Nephron progenitor cell (in vitro differentiated cells): Measurements from ENCODE around the gene RFXANK.

Source experiments
- DNase-seq: peaks from one replicate; pipeline ENCODE4 v3.0.0; 2021
- H3K27ac Mint-ChIP-seq: 2 replicates; pipeline ENCODE4 v1.8.0; 2021; ENCODE audit warnings: mild to moderate bottlenecking, moderate library complexity, mixed read lengths
- H3K27me3 Mint-ChIP-seq: 2 replicates; pipeline ENCODE4 v1.8.0; 2021; ENCODE audit warnings: mild to moderate bottlenecking, low read depth, mixed read lengths; ENCODE audit not compliant: poor library complexity
- H3K36me3 Mint-ChIP-seq: 2 replicates; pipeline ENCODE4 v1.8.0; 2021; ENCODE audit warnings: low read depth, mixed read lengths
- H3K4me1 Mint-ChIP-seq: 2 replicates; pipeline ENCODE4 v1.8.0; 2021; ENCODE audit warnings: mixed read lengths
- H3K4me3 Mint-ChIP-seq: 2 replicates; pipeline ENCODE4 v1.8.0; 2021; ENCODE audit warnings: mild to moderate bottlenecking, moderate library complexity, mixed read lengths
- H3K9me3 Mint-ChIP-seq: 2 replicates; pipeline ENCODE4 v1.8.0; 2021; ENCODE audit warnings: mild to moderate bottlenecking, moderate library complexity, mixed read lengths
- TF ChIP-seq, protein P1 (sequence below): fragments of 200-600 bp; sonication (generic); IDR thresholded peaks from 2 replicates; pipeline ENCODE4 v1.5.0; 2021; ENCODE audit warnings: antibody characterized with exemption

The RFXANK gene

DNA sequence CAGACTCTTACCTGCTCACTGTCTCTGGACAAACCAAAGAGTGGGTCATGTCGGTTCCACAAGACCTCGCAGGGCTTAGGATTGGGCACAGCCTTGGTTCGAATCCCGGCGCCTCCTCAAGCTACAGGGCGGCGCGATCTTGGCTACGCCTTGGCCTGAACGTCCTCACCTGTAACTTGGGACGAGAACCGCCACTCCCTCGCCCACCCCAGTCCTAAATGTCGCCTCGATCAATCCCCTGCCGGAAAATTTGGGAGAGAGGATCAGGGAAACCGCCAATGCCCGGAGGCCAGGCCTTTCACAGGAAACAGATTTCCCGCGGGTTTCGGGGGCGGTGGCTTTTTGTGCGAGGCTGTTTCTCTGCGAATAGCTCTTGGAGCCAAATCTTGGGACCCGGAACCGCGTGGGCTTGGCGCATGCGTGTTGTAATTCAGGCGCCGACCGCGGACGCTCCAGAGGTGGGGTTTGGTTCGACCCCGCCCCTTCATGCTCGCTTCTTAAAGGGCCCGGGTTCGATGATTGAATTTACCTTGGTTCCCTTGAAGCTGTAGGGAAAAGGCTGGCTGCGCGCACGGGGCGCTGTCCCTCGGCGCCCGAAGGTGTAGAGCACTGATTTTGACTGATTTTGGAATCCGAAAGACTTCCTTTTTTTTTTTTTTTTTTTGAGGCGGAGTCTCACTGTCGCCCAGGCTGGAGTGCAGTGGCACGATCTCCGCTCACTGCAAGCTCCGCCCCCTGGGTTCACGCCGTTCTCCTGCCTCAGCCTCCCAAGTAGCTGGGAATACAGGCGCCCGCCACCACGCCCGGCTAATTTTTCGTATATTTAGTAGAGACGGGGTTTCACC is 11.2 kb downstream of the RFXANK start, which contains the start of gene NR2C2AP:
TSS of gene NR2C2AP (minus strand) at position 403 of the 845 bp plus-strand sequence. CDS start at position 49, 354 bp downstream.
- Mint-ChIP-seq H3K27me3 (peaks cover 48% of the 10 kb centered on the region), H3K4me1 (peaks cover 14% of the 10 kb centered on the region), H3K4me3 (peak within 1 kb of the TSS; percentile 88), H3K9me3 (peaks cover 3% of the 10 kb centered on the region), H3K36me3 (peaks cover 28% of the 10 kb centered on the region), H3K27ac (no peak within 1 kb of the TSS)
- TF ChIP-seq, protein P1, sequence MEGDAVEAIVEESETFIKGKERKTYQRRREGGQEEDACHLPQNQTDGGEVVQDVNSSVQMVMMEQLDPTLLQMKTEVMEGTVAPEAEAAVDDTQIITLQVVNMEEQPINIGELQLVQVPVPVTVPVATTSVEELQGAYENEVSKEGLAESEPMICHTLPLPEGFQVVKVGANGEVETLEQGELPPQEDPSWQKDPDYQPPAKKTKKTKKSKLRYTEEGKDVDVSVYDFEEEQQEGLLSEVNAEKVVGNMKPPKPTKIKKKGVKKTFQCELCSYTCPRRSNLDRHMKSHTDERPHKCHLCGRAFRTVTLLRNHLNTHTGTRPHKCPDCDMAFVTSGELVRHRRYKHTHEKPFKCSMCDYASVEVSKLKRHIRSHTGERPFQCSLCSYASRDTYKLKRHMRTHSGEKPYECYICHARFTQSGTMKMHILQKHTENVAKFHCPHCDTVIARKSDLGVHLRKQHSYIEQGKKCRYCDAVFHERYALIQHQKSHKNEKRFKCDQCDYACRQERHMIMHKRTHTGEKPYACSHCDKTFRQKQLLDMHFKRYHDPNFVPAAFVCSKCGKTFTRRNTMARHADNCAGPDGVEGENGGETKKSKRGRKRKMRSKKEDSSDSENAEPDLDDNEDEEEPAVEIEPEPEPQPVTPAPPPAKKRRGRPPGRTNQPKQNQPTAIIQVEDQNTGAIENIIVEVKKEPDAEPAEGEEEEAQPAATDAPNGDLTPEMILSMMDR = no peak
- DNase-seq = peak; percentile 85

DNA sequence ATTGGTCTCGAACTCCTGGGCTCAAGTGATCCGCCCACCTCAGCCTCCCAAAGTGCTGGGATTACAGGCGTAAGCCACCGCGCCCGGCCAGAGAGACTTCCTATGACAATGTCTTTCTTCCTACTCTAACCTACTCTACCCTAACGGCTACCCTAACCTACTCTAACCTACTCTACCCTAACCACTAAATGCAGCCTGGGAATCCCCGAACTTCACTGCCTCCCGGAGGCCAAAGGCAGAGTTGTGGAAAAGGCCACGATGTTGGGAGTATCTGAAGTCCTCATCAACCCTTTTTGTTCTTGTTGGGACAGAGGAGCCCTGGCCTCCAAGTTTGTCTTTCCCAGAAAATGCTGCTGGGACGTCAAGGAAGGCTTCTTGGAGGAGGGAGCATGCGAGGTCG is 12.1 kb downstream of the RFXANK start:
- Mint-ChIP-seq H3K4me1 (peaks cover 14% of the 10 kb centered on the region), H3K9me3 (peaks cover 3% of the 10 kb centered on the region), H3K27ac (no peak overlapping the region), H3K4me3 (peak overlapping the region; percentile 67), H3K27me3 (peaks cover 57% of the 10 kb centered on the region), H3K36me3 (peaks cover 20% of the 10 kb centered on the region)
- DNase-seq = no peak
- TF ChIP-seq, protein P1 = no peak

DNA sequence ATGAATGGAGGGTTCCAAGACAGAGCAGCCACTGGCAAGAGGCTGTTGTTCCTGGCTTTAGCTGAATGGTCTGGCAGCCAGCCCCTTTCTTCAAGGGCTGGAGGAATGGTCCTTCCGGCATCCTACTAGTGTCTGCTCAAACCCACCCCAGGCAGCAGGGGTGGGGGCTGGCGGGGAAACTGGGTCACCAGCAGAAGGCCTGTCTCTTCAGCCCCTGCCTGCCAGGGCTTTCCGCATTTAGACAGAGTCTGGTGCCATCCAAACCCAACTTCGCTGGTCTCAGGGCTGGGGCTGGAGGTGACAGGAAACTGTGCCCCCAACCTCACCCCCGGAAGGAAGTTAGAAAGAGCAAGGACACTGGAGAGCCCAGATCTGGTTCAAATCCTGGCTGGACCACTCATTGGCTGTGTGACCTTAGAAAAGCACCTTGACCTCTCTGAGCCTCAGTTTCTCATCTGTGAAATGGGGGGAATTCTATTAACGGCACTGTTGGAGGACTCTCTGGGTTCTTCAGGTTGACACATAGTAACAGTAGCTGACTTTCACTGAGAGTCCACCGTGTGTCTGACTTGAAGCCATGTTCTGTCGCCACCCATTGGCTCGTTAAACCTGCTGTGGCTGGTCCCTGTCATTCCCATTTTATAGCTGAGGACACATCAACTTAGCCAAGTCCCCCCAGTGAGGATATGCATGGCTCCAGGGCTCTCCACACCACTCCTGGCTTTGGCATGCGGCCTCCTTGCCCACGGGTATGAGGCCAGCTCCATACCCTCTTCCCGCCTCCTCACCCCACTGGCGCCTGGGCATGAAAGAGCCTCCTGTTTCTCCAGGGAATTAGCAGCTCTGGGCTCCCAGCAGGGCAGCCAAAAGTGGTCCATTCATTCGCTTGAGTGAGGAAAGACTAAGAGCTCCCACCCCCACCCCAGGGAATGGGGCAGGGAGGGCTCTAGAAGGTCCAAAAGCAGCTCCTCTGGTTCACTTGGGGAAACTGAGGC is 13.7 kb downstream of the RFXANK start:
- H3K27ac Mint-ChIP-seq = no peak overlapping the region
- TF ChIP-seq, protein P1 = no peak
- DNase-seq = no peak
- peaks cover 11% of the 10 kb centered on the region for H3K36me3 Mint-ChIP-seq
- peaks cover 14% of the 10 kb centered on the region for H3K4me1 Mint-ChIP-seq
- peaks cover 3% of the 10 kb centered on the region for H3K9me3 Mint-ChIP-seq
- no peak overlapping the region for H3K4me3 Mint-ChIP-seq
- peaks cover 73% of the 10 kb centered on the region for H3K27me3 Mint-ChIP-seq

DNA sequence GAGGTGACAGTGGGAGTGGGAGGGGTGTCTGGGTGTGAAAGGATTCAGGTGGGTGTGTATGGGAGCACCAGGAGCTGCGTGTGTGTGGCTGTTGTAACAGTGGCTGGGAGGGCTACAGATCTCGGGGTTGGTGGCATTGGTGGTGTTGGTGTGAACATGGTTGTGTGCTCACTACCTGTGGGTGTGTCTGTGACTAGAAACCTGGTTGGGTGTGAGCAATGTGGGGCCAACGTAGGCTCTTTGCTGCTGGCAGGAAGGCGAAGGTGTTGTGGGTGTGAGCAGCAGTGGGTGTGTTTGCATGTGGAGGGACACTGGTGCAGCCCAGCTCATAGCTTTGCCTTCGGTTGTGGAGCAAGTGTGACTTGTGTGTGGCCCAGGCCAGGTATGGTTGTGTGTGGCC is 14.9 kb downstream of the RFXANK start:
- Mint-ChIP-seq H3K9me3 (peaks cover 3% of the 10 kb centered on the region), H3K36me3 (peaks cover 4% of the 10 kb centered on the region), H3K27me3 (peaks cover 85% of the 10 kb centered on the region), H3K4me1 (peaks cover 14% of the 10 kb centered on the region), H3K4me3 (no peak overlapping the region), H3K27ac (no peak overlapping the region)
- TF ChIP-seq, protein P1 = no peak
- no peak for DNase-seq

DNA sequence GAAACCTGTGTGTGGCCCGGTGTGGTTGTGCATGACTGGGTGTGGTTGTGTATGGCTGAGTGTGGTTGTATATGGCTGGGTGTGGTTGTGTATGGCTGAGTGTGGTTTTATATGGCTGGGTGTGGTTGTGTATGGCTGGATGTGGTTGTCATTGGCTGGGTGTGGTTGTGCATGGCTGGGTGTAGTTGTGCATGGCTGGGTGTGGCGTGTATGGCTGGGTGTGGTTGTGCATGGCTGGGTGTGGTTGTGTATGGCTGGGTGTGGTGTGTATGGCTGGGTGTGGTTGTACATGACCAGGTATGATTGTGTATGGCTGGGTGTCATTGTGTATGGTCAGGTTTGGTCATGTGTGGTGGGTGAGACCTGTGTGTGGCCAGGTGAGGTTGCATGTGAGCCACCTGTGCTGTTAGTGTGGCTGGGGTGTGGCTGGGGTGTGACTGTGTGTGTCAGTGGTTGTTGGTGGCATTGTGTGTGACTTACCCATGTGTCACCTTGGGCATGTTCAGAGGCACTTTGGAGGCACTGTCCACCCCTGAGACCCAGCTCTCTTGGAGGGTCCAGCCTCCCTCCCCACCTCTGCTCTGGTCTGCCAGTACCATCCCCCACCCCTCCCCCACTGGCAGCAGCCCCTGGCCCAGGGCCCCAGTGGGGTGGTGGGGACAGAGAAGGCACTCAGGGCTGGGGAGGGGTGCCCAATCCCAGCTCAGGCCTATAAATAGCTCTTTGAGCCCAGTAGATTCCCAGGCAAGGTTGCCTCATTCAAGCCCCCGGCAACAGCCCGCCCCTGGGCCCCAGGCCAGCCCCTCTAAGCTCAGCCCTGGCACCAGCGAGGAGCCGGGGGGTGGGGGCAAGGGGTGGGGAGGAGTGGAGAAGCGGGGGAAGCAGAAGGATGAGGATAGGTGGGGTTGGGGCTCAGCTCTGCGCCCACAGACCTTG is 15.8 kb downstream of the RFXANK start:
- DNase-seq = no peak
- Mint-ChIP-seq H3K9me3 (peaks cover 3% of the 10 kb centered on the region), H3K36me3 (no peaks in the 10 kb centered on the region), H3K4me3 (no peak overlapping the region), H3K27me3 (peaks cover 95% of the 10 kb centered on the region), H3K4me1 (peaks cover 4% of the 10 kb centered on the region), H3K27ac (no peak overlapping the region)
- TF ChIP-seq, protein P1 = no peak
